ENCODE data around the gene SCMH1. TPM values are rescaled to one million over a fixed set of nuclear protein-coding genes. Genes with fewer than 3 reads are reported as not detected.

The SCMH1 gene
- polyA plus RNA-seq, 1 of the 3 experiments (the other 2 are of a cell fraction), result 38.5 TPM

DNA sequence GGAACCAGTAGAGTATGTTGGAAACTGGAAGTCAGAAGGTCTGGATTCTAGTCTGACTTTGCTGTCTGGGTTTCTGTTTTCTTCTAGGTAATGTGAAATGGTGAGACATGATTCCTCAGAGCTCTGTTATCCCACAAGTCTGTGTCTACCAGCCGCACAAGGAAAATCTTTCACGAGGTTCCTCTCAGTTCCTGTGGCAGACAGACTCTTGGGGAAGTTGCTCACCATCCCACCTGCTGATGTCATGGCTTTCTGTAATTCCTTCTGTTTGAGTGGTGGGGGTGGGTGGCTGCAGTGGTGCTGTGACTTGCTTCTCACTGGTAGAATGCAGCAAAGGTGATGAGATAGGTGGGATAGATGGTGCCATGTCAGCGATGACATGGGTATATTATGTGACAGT is 17.1 kb upstream of the SCMH1 start:
- H2AFZ ChIP-seq (ENCODE audit: low read depth), result no peak overlapping the region
- WGBS (ENCODE audit: low lambda C conversion rate), result 88% methylated on average over 3 of the region's 3 CpGs
- no peaks in the 10 kb centered on the region for H3K79me2 ChIP-seq (ENCODE audit: insufficient read depth)

More for the DNA sequence above, 17.1 kb upstream of the SCMH1 start:
- no peaks in the 10 kb centered on the region for H3K4me1 ChIP-seq (ENCODE audit: control insufficient read depth in 1 of 2, insufficient read depth in 2 of 2, low read depth in 1 of 2, low read length in 1 of 2)
- H4K20me1 ChIP-seq (ENCODE audit: insufficient read depth), result no peaks in the 10 kb centered on the region
- H3K9ac ChIP-seq, result no peak overlapping the region
- CTCF ChIA-PET, result interaction anchor here (1.0 to 2.1 kb wide), 3 partner anchors 8 to 236 kb away, joined by 3 to 9 read pairs (median 5); no protein-coding TSS in a partner anchor
- no peak overlapping the region for H3K27ac ChIP-seq (ENCODE audit: low read depth in 2 of 2, low read length in 1 of 2)
- no peak overlapping the region for H3K4me3 ChIP-seq (ENCODE audit: low read depth in 2 of 2, low read length in 1 of 2)
- H3K9me3 ChIP-seq, result no peaks in the 10 kb centered on the region
- no peaks in the 10 kb centered on the region for H3F3A ChIP-seq (replicated peaks; ENCODE audit: insufficient read depth)
- H3K36me3 ChIP-seq (replicated peaks in 1 of 2; ENCODE audit: control insufficient read depth in 1 of 2, insufficient read depth in 2 of 2, low read length in 1 of 2), result no peaks in the 10 kb centered on the region
- no peaks in the 10 kb centered on the region for H3K27me3 ChIP-seq (ENCODE audit: insufficient read depth)
- H3K9me2 ChIP-seq, result no peaks in the 10 kb centered on the region
- no peak for DNase-seq
- no peak overlapping the region for H3K4me2 ChIP-seq
- TF ChIP-seq SIN3A (IDR thresholded peaks at IDR 0.05; ENCODE audit: borderline replicate concordance, low read depth, low read length), result no peak
- TF ChIP-seq, protein P1, sequence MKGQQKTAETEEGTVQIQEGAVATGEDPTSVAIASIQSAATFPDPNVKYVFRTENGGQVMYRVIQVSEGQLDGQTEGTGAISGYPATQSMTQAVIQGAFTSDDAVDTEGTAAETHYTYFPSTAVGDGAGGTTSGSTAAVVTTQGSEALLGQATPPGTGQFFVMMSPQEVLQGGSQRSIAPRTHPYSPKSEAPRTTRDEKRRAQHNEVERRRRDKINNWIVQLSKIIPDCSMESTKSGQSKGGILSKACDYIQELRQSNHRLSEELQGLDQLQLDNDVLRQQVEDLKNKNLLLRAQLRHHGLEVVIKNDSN (IDR thresholded peaks at IDR 0.05; ENCODE audit: borderline replicate concordance, low read depth), result no peak
- no peak for TF ChIP-seq RFX5 (IDR thresholded peaks at IDR 0.05; ENCODE audit: low read length)
- TF ChIP-seq, protein P2, sequence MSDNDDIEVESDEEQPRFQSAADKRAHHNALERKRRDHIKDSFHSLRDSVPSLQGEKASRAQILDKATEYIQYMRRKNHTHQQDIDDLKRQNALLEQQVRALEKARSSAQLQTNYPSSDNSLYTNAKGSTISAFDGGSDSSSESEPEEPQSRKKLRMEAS (IDR thresholded peaks at IDR 0.05; ENCODE audit: low read depth), result no peak
- TF ChIP-seq RXRA (IDR thresholded peaks at IDR 0.05; ENCODE audit: borderline replicate concordance, low read depth), result no peak
- TF ChIP-seq MEF2A (IDR thresholded peaks at IDR 0.05; ENCODE audit: borderline replicate concordance, low read depth), result no peak
- no peak for TF ChIP-seq ELF1 (IDR thresholded peaks at IDR 0.05)
- TF ChIP-seq, protein P3, sequence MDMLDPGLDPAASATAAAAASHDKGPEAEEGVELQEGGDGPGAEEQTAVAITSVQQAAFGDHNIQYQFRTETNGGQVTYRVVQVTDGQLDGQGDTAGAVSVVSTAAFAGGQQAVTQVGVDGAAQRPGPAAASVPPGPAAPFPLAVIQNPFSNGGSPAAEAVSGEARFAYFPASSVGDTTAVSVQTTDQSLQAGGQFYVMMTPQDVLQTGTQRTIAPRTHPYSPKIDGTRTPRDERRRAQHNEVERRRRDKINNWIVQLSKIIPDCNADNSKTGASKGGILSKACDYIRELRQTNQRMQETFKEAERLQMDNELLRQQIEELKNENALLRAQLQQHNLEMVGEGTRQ (IDR thresholded peaks at IDR 0.05; ENCODE audit: borderline replicate concordance, low read depth, low read length), result no peak
- no peak for TF ChIP-seq TEAD4 (IDR thresholded peaks at IDR 0.05; ENCODE audit: borderline replicate concordance, insufficient read depth)
- TF ChIP-seq EZH2phosphoT487 (IDR thresholded peaks at IDR 0.05; ENCODE audit: borderline replicate concordance, low read depth), result no peak
- no peak for TF ChIP-seq TCF12 (IDR thresholded peaks at IDR 0.05)
- TF ChIP-seq, protein P4, sequence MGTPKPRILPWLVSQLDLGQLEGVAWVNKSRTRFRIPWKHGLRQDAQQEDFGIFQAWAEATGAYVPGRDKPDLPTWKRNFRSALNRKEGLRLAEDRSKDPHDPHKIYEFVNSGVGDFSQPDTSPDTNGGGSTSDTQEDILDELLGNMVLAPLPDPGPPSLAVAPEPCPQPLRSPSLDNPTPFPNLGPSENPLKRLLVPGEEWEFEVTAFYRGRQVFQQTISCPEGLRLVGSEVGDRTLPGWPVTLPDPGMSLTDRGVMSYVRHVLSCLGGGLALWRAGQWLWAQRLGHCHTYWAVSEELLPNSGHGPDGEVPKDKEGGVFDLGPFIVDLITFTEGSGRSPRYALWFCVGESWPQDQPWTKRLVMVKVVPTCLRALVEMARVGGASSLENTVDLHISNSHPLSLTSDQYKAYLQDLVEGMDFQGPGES (IDR thresholded peaks at IDR 0.05; ENCODE audit: low read depth, low read length), result no peak
- no peak for TF ChIP-seq FOXM1 (IDR thresholded peaks at IDR 0.05; ENCODE audit: low read depth)
- no peak for TF ChIP-seq NRF1 (IDR thresholded peaks at IDR 0.05; ENCODE audit: low read depth, low read length)
- TF ChIP-seq JUND (IDR thresholded peaks at IDR 0.05), result no peak
- TF ChIP-seq, protein P5, sequence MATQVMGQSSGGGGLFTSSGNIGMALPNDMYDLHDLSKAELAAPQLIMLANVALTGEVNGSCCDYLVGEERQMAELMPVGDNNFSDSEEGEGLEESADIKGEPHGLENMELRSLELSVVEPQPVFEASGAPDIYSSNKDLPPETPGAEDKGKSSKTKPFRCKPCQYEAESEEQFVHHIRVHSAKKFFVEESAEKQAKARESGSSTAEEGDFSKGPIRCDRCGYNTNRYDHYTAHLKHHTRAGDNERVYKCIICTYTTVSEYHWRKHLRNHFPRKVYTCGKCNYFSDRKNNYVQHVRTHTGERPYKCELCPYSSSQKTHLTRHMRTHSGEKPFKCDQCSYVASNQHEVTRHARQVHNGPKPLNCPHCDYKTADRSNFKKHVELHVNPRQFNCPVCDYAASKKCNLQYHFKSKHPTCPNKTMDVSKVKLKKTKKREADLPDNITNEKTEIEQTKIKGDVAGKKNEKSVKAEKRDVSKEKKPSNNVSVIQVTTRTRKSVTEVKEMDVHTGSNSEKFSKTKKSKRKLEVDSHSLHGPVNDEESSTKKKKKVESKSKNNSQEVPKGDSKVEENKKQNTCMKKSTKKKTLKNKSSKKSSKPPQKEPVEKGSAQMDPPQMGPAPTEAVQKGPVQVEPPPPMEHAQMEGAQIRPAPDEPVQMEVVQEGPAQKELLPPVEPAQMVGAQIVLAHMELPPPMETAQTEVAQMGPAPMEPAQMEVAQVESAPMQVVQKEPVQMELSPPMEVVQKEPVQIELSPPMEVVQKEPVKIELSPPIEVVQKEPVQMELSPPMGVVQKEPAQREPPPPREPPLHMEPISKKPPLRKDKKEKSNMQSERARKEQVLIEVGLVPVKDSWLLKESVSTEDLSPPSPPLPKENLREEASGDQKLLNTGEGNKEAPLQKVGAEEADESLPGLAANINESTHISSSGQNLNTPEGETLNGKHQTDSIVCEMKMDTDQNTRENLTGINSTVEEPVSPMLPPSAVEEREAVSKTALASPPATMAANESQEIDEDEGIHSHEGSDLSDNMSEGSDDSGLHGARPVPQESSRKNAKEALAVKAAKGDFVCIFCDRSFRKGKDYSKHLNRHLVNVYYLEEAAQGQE (IDR thresholded peaks at IDR 0.05; ENCODE audit: low read depth, low read length), result no peak
- no peak for TF ChIP-seq POLR2AphosphoS5 (IDR thresholded peaks at IDR 0.05; ENCODE audit: low read depth, low read length)
- no peak for TF ChIP-seq GABPA (IDR thresholded peaks at IDR 0.05; ENCODE audit: low read depth)
- POLR2A ChIA-PET, result no interaction called here

Measured in SK-N-SH (cell line).